Measurements from ENCODE around the gene EXOC1.

Gene EXOC1

GRCh38 chr4:55926610-55927009, 73.2 kb downstream of the EXOC1 start:
- POLR2A ChIA-PET (ENCODE audit: low non-redundant PET) = no interaction called here

GRCh38 chr4:55927803-55928437, 74.5 kb downstream of the EXOC1 start:
- TF ChIP-seq CTCF (conservative IDR thresholded peaks at IDR 0.05; ENCODE audit: low read depth) = no peak
- ChIA-PET CTCF (no interaction called here), POLR2A (ENCODE audit: low non-redundant PET) (no interaction called here)
- H3K27ac ChIP-seq = no peak overlapping the region
- no peak for DNase-seq (ENCODE audit: low spot score)

More at GRCh38 chr4:55926610-55927009, 73.2 kb downstream of the EXOC1 start:
- no peak for DNase-seq (ENCODE audit: low spot score)
- CTCF ChIA-PET = no interaction called here
- no peak overlapping the region for H3K27ac ChIP-seq
- no peak for TF ChIP-seq CTCF (conservative IDR thresholded peaks at IDR 0.05; ENCODE audit: low read depth)

- DNase-seq (ENCODE audit: low spot score) = no peak
Observed at GRCh38 chr4:55928846-55929245, 75.4 kb downstream of the EXOC1 start.

GRCh38 chr4:55931043-55931442, 77.6 kb downstream of the EXOC1 start:
- ChIA-PET POLR2A (ENCODE audit: low non-redundant PET) (no interaction called here), CTCF (no interaction called here)
- no peak for DNase-seq (ENCODE audit: low spot score)
- TF ChIP-seq CTCF (conservative IDR thresholded peaks at IDR 0.05; ENCODE audit: low read depth) = no peak
- no peak overlapping the region for H3K27ac ChIP-seq

More at GRCh38 chr4:55928846-55929245, 75.4 kb downstream of the EXOC1 start:
- ChIA-PET POLR2A (ENCODE audit: low non-redundant PET) (no interaction called here), CTCF (no interaction called here)
- H3K27ac ChIP-seq = no peak overlapping the region
- TF ChIP-seq CTCF (conservative IDR thresholded peaks at IDR 0.05; ENCODE audit: low read depth) = no peak

- ChIA-PET POLR2A (ENCODE audit: low non-redundant PET) (no interaction called here), CTCF (interaction anchor here (0.6 kb wide), 1 partner anchor 215 kb away, joined by 3 read pairs; no protein-coding TSS in a partner anchor)
- no peak overlapping the region for H3K27ac ChIP-seq
- TF ChIP-seq CTCF (conservative IDR thresholded peaks at IDR 0.05; ENCODE audit: low read depth) = no peak
- no peak for DNase-seq (ENCODE audit: low spot score)
Observed at GRCh38 chr4:55931833-55932232, 78.4 kb downstream of the EXOC1 start.

GRCh38 chr4:55932511-55932910, 79.1 kb downstream of the EXOC1 start:
- DNase-seq (ENCODE audit: low spot score) = no peak
- no peak overlapping the region for H3K27ac ChIP-seq
- ChIA-PET CTCF (interaction anchor here (0.6 kb wide), 1 partner anchor 70 kb away, joined by 4 read pairs; no protein-coding TSS in a partner anchor), POLR2A (ENCODE audit: low non-redundant PET) (no interaction called here)
- no peak for TF ChIP-seq CTCF (conservative IDR thresholded peaks at IDR 0.05; ENCODE audit: low read depth)

All from RWPE1 (cell line).